Measurements from ENCODE around the gene PRDX4. TPM values are rescaled to one million over a fixed set of nuclear protein-coding genes. Genes with fewer than 3 reads are reported as not detected.

PRDX4 gene
- total and polyA plus RNA-seq, 10 of the 15 experiments (the other 5 are each of a cell fraction or from before 2014, with no cell fraction given) = 11.1 to 121 (median 59.1) TPM

- FAIRE-seq (no peak), ATAC-seq (no peak), DNase-seq (ENCODE audit: low read depth, low spot score) (no peak)
- Histone ChIP-seq H3K79me2 (ENCODE audit: control insufficient read depth, insufficient read depth, low read length) (peaks cover 3% of the 10 kb centered on the region), H2AFZ (ENCODE audit: control insufficient read depth, low read depth, low read length) (no peak overlapping the region), H4K20me1 (ENCODE audit: control insufficient read depth, insufficient read depth) (no peaks in the 10 kb centered on the region), H3K36me3 (ENCODE audit: control insufficient read depth in 2 of 2, insufficient read depth in 2 of 2, low read length in 1 of 2) (peaks cover 0 to 4% of the 10 kb centered on the region in 2 experiments; a peak in 1 of 4 replicates), H3K9me3 (replicated peaks; ENCODE audit: control insufficient read depth, insufficient read depth, low read length) (no peaks in the 10 kb centered on the region), H3K27me3 (replicated peaks in 1 of 2; ENCODE audit: control insufficient read depth in 2 of 2, insufficient read depth in 2 of 2, low read length in 1 of 2) (no peaks in the 10 kb centered on the region), H3K4me1 (ENCODE audit: control insufficient read depth, insufficient read depth, low read length) (no peaks in the 10 kb centered on the region), H3K27ac (ENCODE audit: control insufficient read depth, insufficient read depth) (no peak overlapping the region), H3K4me2 (ENCODE audit: control insufficient read depth, insufficient read depth) (no peak overlapping the region), H3K4me3 (no peak overlapping the region), H3K9ac (ENCODE audit: control insufficient read depth, insufficient read depth, low read length) (no peak overlapping the region)
- CTCF ChIA-PET = interaction anchor here (1.0 to 2.4 kb wide), 3 partner anchors 10 to 229 kb away, joined by 3 to 10 read pairs (median 6); no protein-coding TSS in a partner anchor
- POLR2A ChIA-PET = interaction anchor here (0.6 kb wide), 1 partner anchor 27 kb away, joined by 3 read pairs; no protein-coding TSS in a partner anchor
- no peak for TF ChIP-seq FOXK2 (IDR thresholded peaks at IDR 0.05)
- TF ChIP-seq SMAD1 (IDR thresholded peaks at IDR 0.05; ENCODE audit: low read depth, partially characterized antibody) = no peak
- TF ChIP-seq, protein P1, sequence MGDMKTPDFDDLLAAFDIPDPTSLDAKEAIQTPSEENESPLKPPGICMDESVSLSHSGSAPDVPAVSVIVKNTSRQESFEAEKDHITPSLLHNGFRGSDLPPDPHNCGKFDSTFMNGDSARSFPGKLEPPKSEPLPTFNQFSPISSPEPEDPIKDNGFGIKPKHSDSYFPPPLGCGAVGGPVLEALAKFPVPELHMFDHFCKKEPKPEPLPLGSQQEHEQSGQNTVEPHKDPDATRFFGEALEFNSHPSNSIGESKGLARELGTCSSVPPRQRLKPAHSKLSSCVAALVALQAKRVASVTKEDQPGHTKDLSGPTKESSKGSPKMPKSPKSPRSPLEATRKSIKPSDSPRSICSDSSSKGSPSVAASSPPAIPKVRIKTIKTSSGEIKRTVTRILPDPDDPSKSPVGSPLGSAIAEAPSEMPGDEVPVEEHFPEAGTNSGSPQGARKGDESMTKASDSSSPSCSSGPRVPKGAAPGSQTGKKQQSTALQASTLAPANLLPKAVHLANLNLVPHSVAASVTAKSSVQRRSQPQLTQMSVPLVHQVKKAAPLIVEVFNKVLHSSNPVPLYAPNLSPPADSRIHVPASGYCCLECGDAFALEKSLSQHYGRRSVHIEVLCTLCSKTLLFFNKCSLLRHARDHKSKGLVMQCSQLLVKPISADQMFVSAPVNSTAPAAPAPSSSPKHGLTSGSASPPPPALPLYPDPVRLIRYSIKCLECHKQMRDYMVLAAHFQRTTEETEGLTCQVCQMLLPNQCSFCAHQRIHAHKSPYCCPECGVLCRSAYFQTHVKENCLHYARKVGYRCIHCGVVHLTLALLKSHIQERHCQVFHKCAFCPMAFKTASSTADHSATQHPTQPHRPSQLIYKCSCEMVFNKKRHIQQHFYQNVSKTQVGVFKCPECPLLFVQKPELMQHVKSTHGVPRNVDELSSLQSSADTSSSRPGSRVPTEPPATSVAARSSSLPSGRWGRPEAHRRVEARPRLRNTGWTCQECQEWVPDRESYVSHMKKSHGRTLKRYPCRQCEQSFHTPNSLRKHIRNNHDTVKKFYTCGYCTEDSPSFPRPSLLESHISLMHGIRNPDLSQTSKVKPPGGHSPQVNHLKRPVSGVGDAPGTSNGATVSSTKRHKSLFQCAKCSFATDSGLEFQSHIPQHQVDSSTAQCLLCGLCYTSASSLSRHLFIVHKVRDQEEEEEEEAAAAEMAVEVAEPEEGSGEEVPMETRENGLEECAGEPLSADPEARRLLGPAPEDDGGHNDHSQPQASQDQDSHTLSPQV (IDR thresholded peaks at IDR 0.05) = no peak
- TF ChIP-seq, protein P2, sequence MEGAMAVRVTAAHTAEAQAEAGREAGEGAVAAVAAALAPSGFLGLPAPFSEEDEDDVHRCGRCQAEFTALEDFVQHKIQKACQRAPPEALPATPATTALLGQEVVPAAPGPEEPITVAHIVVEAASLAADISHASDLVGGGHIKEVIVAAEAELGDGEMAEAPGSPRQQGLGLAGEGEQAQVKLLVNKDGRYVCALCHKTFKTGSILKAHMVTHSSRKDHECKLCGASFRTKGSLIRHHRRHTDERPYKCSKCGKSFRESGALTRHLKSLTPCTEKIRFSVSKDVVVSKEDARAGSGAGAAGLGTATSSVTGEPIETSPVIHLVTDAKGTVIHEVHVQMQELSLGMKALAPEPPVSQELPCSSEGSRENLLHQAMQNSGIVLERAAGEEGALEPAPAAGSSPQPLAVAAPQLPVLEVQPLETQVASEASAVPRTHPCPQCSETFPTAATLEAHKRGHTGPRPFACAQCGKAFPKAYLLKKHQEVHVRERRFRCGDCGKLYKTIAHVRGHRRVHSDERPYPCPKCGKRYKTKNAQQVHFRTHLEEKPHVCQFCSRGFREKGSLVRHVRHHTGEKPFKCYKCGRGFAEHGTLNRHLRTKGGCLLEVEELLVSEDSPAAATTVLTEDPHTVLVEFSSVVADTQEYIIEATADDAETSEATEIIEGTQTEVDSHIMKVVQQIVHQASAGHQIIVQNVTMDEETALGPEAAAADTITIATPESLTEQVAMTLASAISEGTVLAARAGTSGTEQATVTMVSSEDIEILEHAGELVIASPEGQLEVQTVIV (IDR thresholded peaks at IDR 0.05; ENCODE audit: borderline replicate concordance, partially characterized antibody) = no peak
- no peak for TF ChIP-seq TCF3 (IDR thresholded peaks at IDR 0.05; ENCODE audit: borderline replicate concordance, insufficient read depth, low read depth, low read length)
- no peak for TF ChIP-seq RELA (IDR thresholded peaks at IDR 0.05; ENCODE audit: borderline replicate concordance, partially characterized antibody)
- TF ChIP-seq JUNB (IDR thresholded peaks at IDR 0.05) = no peak
- TF ChIP-seq, protein P3, sequence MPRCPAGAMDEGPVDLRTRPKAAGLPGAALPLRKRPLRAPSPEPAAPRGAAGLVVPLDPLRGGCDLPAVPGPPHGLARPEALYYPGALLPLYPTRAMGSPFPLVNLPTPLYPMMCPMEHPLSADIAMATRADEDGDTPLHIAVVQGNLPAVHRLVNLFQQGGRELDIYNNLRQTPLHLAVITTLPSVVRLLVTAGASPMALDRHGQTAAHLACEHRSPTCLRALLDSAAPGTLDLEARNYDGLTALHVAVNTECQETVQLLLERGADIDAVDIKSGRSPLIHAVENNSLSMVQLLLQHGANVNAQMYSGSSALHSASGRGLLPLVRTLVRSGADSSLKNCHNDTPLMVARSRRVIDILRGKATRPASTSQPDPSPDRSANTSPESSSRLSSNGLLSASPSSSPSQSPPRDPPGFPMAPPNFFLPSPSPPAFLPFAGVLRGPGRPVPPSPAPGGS (IDR thresholded peaks at IDR 0.05; ENCODE audit: borderline replicate concordance, insufficient read depth, low read depth, low read length, poor library complexity, severe bottlenecking) = no peak
- TF ChIP-seq SP1 (IDR thresholded peaks at IDR 0.05; ENCODE audit: low read depth, low read length) = no peak
- TF ChIP-seq POLR2AphosphoS2 (IDR thresholded peaks at IDR 0.05; ENCODE audit: low read depth, low read length) = no peak
- no peak for TF ChIP-seq KDM1A (IDR thresholded peaks at IDR 0.05; ENCODE audit: borderline replicate concordance)
- TF ChIP-seq ZNF687 (IDR thresholded peaks at IDR 0.05) = no peak
- intact Hi-C loops (cut with micrococcal nuclease; ENCODE audit: unreplicated experiment) (no loop called here), in situ Hi-C loops (cut with MboI) (no loop called here)
- RAD21 ChIA-PET (ENCODE audit: unreplicated experiment) = no interaction called here
- SMC1A ChIA-PET (ENCODE audit: uncharacterized antibody, unreplicated experiment) = interaction anchor here (0.8 to 0.9 kb wide), 2 partner anchors 15 to 224 kb away, joined by 3 read pairs; no protein-coding TSS in a partner anchor
- 50% methylated on average over 3 of the region's 3 CpGs for WGBS (ENCODE audit: insufficient coverage, insufficient replicate concordance, low lambda C conversion rate, missing lambda C conversion rate)
- no TSS peak for BruUV-seq (replicated peaks)
Observed at GRCh38 chrX:23673108-23673507, 5.8 kb downstream of the PRDX4 start.

Measured in GM12878 (cell line).